Activated naive CD4-positive, alpha-beta T cell treated with anti-CD3 and anti-CD28 coated beads, Interleukin-2, amount 50 U/mL, for 24 hours (primary cell): ENCODE data around the gene UQCRHL.
A peak's percentile ranks its signal among the peaks of the same experiment; 100 is the strongest.

Source experiments
- H3K27ac Mint-ChIP-seq: one replicate; pipeline ENCODE4 v1.8.0; 2021; ENCODE audit warnings: mild to moderate bottlenecking, mixed read lengths
- H3K27me3 Mint-ChIP-seq: one replicate; pipeline ENCODE4 v1.8.0; 2021; ENCODE audit warnings: mixed read lengths
- H3K36me3 Mint-ChIP-seq: one replicate; pipeline ENCODE4 v1.8.0; 2021; ENCODE audit warnings: mixed read lengths
- H3K4me1 Mint-ChIP-seq: one replicate; pipeline ENCODE4 v1.8.0; 2021; ENCODE audit warnings: mixed read lengths
- H3K4me3 Mint-ChIP-seq: one replicate; pipeline ENCODE4 v1.8.0; 2021; ENCODE audit warnings: mild to moderate bottlenecking, mixed read lengths
- H3K9me3 Mint-ChIP-seq: one replicate; pipeline ENCODE4 v1.8.0; 2021; ENCODE audit warnings: mixed read lengths

Gene UQCRHL

GRCh38 chr1:15785683-15786082, 21.8 kb downstream of the UQCRHL start:
- Mint-ChIP-seq H3K9me3 (no peaks in the 10 kb centered on the region), H3K36me3 (no peaks in the 10 kb centered on the region), H3K27ac (no peak overlapping the region), H3K4me3 (no peak overlapping the region), H3K27me3 (peaks cover 2% of the 10 kb centered on the region), H3K4me1 (no peaks in the 10 kb centered on the region)

- Mint-ChIP-seq H3K4me3 (no peak overlapping the region), H3K4me1 (no peaks in the 10 kb centered on the region), H3K27ac (no peak overlapping the region), H3K36me3 (no peaks in the 10 kb centered on the region), H3K27me3 (no peaks in the 10 kb centered on the region), H3K9me3 (no peaks in the 10 kb centered on the region)
Measured at GRCh38 chr1:15777909-15778707, 29.3 kb downstream of the UQCRHL start.

- Mint-ChIP-seq H3K27ac (no peak overlapping the region), H3K4me3 (no peak overlapping the region), H3K36me3 (no peaks in the 10 kb centered on the region), H3K9me3 (no peaks in the 10 kb centered on the region), H3K27me3 (peaks cover 2% of the 10 kb centered on the region), H3K4me1 (no peaks in the 10 kb centered on the region)
Measured at GRCh38 chr1:15775706-15776105, 31.7 kb downstream of the UQCRHL start.

- no peaks in the 10 kb centered on the region for H3K9me3 Mint-ChIP-seq
- no peak overlapping the region for H3K27ac Mint-ChIP-seq
- H3K4me1 Mint-ChIP-seq, result no peaks in the 10 kb centered on the region
- H3K27me3 Mint-ChIP-seq, result peaks cover 2% of the 10 kb centered on the region
- no peak overlapping the region for H3K4me3 Mint-ChIP-seq
- H3K36me3 Mint-ChIP-seq, result no peaks in the 10 kb centered on the region
Measured at GRCh38 chr1:15771836-15772515, 35.5 kb downstream of the UQCRHL start.

GRCh38 chr1:15770313-15770962, 37.0 kb downstream of the UQCRHL start:
- no peak overlapping the region for H3K4me3 Mint-ChIP-seq
- H3K36me3 Mint-ChIP-seq, result no peaks in the 10 kb centered on the region
- no peaks in the 10 kb centered on the region for H3K4me1 Mint-ChIP-seq
- peaks cover 2% of the 10 kb centered on the region for H3K27me3 Mint-ChIP-seq
- no peaks in the 10 kb centered on the region for H3K9me3 Mint-ChIP-seq
- no peak overlapping the region for H3K27ac Mint-ChIP-seq

GRCh38 chr1:15768388-15768787, 39.1 kb downstream of the UQCRHL start:
- Mint-ChIP-seq H3K4me1 (no peaks in the 10 kb centered on the region), H3K9me3 (no peaks in the 10 kb centered on the region), H3K27me3 (peaks cover 2% of the 10 kb centered on the region)

GRCh38 chr1:15767941-15768340, 39.5 kb downstream of the UQCRHL start:
- no peaks in the 10 kb centered on the region for H3K9me3 Mint-ChIP-seq
- H3K4me3 Mint-ChIP-seq, result no peak overlapping the region
- H3K4me1 Mint-ChIP-seq, result no peaks in the 10 kb centered on the region
- peaks cover 2% of the 10 kb centered on the region for H3K27me3 Mint-ChIP-seq
- no peaks in the 10 kb centered on the region for H3K36me3 Mint-ChIP-seq
- no peak overlapping the region for H3K27ac Mint-ChIP-seq

More at GRCh38 chr1:15768388-15768787, 39.1 kb downstream of the UQCRHL start:
- Mint-ChIP-seq H3K36me3 (no peaks in the 10 kb centered on the region), H3K4me3 (no peak overlapping the region), H3K27ac (no peak overlapping the region)

- Mint-ChIP-seq H3K4me3 (no peak overlapping the region), H3K27me3 (peaks cover 4% of the 10 kb centered on the region), H3K27ac (no peak overlapping the region), H3K36me3 (no peaks in the 10 kb centered on the region), H3K9me3 (no peaks in the 10 kb centered on the region), H3K4me1 (no peaks in the 10 kb centered on the region)
Measured at GRCh38 chr1:15765495-15766194, 41.8 kb downstream of the UQCRHL start.

GRCh38 chr1:15764890-15765289, 42.6 kb downstream of the UQCRHL start:
- H3K36me3 Mint-ChIP-seq, result no peaks in the 10 kb centered on the region
- H3K4me1 Mint-ChIP-seq, result no peaks in the 10 kb centered on the region
- peaks cover 4% of the 10 kb centered on the region for H3K27me3 Mint-ChIP-seq
- no peak overlapping the region for H3K4me3 Mint-ChIP-seq
- H3K9me3 Mint-ChIP-seq, result no peaks in the 10 kb centered on the region
- no peak overlapping the region for H3K27ac Mint-ChIP-seq

- Mint-ChIP-seq H3K4me1 (no peaks in the 10 kb centered on the region), H3K4me3 (no peak overlapping the region), H3K27ac (no peak overlapping the region), H3K27me3 (peaks cover 6% of the 10 kb centered on the region), H3K9me3 (no peaks in the 10 kb centered on the region), H3K36me3 (no peaks in the 10 kb centered on the region)
Measured at GRCh38 chr1:15764269-15764764, 43.1 kb downstream of the UQCRHL start.

GRCh38 chr1:15762546-15762945, 44.9 kb downstream of the UQCRHL start:
- H3K4me1 Mint-ChIP-seq, result peaks cover 3% of the 10 kb centered on the region
- H3K36me3 Mint-ChIP-seq, result no peaks in the 10 kb centered on the region
- no peak overlapping the region for H3K4me3 Mint-ChIP-seq
- H3K27me3 Mint-ChIP-seq, result peaks cover 10% of the 10 kb centered on the region
- H3K9me3 Mint-ChIP-seq, result no peaks in the 10 kb centered on the region
- H3K27ac Mint-ChIP-seq, result peak overlapping the region; percentile 5

GRCh38 chr1:15761366-15762128, 45.9 kb downstream of the UQCRHL start:
- no peaks in the 10 kb centered on the region for H3K36me3 Mint-ChIP-seq
- peaks cover 7% of the 10 kb centered on the region for H3K4me1 Mint-ChIP-seq
- H3K27ac Mint-ChIP-seq, result no peak overlapping the region
- no peaks in the 10 kb centered on the region for H3K9me3 Mint-ChIP-seq
- H3K27me3 Mint-ChIP-seq, result peaks cover 14% of the 10 kb centered on the region
- H3K4me3 Mint-ChIP-seq, result no peak overlapping the region

- Mint-ChIP-seq H3K4me3 (no peak overlapping the region), H3K27ac (no peak overlapping the region), H3K9me3 (no peaks in the 10 kb centered on the region), H3K4me1 (peaks cover 16% of the 10 kb centered on the region), H3K27me3 (peaks cover 18% of the 10 kb centered on the region), H3K36me3 (no peaks in the 10 kb centered on the region)
Measured at GRCh38 chr1:15760520-15761211, 46.8 kb downstream of the UQCRHL start.

GRCh38 chr1:15758953-15759661, 48.3 kb downstream of the UQCRHL start:
- Mint-ChIP-seq H3K36me3 (no peaks in the 10 kb centered on the region), H3K27me3 (peaks cover 20% of the 10 kb centered on the region), H3K27ac (no peak overlapping the region), H3K4me3 (peak overlapping the region; percentile 72), H3K4me1 (peaks cover 16% of the 10 kb centered on the region), H3K9me3 (no peaks in the 10 kb centered on the region)
